Measurements from ENCODE around the gene PLOD2.

PLOD2 gene

GRCh38 chr3:146160964-146161662 lies at the start of gene PLOD2:
Gene PLOD2 (minus strand): TSS chr3:146161184. CDS start chr3:146160989, 195 bp downstream.
- peak in 47 of 58 donors; percentile 2 to 84 (median 55) for DNase-seq

- no peak for DNase-seq
These were observed 48.4 kb upstream of the PLOD2 start for GRCh38 chr3:146209371-146209770.

- no peak for DNase-seq
These were observed 42.8 kb upstream of the PLOD2 start for GRCh38 chr3:146203776-146204175.

GRCh38 chr3:146200461-146201220 lies 39.7 kb upstream of the PLOD2 start:
- DNase-seq = no peak

GRCh38 chr3:146199762-146200161 lies 38.8 kb upstream of the PLOD2 start:
- DNase-seq = no peak

- no peak for DNase-seq
These were observed 35.8 kb upstream of the PLOD2 start for GRCh38 chr3:146196789-146197188.

- DNase-seq = no peak
These were observed 34.6 kb upstream of the PLOD2 start for GRCh38 chr3:146195605-146196004.

GRCh38 chr3:146195030-146195429 lies 34.0 kb upstream of the PLOD2 start:
- no peak for DNase-seq

GRCh38 chr3:146191051-146191450 lies 30.1 kb upstream of the PLOD2 start:
- DNase-seq = no peak

GRCh38 chr3:146189519-146190173 lies 28.7 kb upstream of the PLOD2 start:
- peak in 6 of 58 donors; percentile 1 to 11 (median 2) for DNase-seq

- peak in 8 of 58 donors; percentile 1 to 30 (median 4) for DNase-seq
These were observed 26.5 kb upstream of the PLOD2 start for GRCh38 chr3:146187334-146187950.

GRCh38 chr3:146184241-146185015 lies 23.4 kb upstream of the PLOD2 start:
- no peak for DNase-seq

GRCh38 chr3:146181216-146181615 lies 20.2 kb upstream of the PLOD2 start:
- no peak for DNase-seq

- DNase-seq = no peak
These were observed 19.4 kb upstream of the PLOD2 start for GRCh38 chr3:146180376-146180775.

- DNase-seq = no peak
These were observed 17.2 kb upstream of the PLOD2 start for GRCh38 chr3:146178006-146178689.

- DNase-seq = no peak
These were observed 16.5 kb upstream of the PLOD2 start for GRCh38 chr3:146177519-146177918.

- no peak for DNase-seq
These were observed 16.1 kb upstream of the PLOD2 start for GRCh38 chr3:146177072-146177471.

- no peak for DNase-seq
These were observed 11.6 kb upstream of the PLOD2 start for GRCh38 chr3:146172586-146172985.

- DNase-seq = no peak
These were observed 9.6 kb upstream of the PLOD2 start for GRCh38 chr3:146170591-146170990.

- DNase-seq = no peak
These were observed 8.9 kb upstream of the PLOD2 start for GRCh38 chr3:146169891-146170290.
